NCI-H748 treated with DMSO at 0.1 percent for 48 hours (cell line): Measurements from ENCODE around the gene DHX34.
"Not testable (repeated sequence)": the region's sequence is repeated elsewhere in the genome, so short reads cannot be mapped to it uniquely, and the experiment has no call there.

Experiments used
- DNase-seq: peaks from one replicate; lab custom pipeline; 2025; lab: John Stamatoyannopoulos, UW

Gene DHX34

GRCh38 chr19:47331490-47331889 is 17.6 kb upstream of the DHX34 start:
- no peak for DNase-seq

- DNase-seq, result no peak
Measured at GRCh38 chr19:47331931-47332547, 17.1 kb upstream of the DHX34 start, which contains the start of gene C5AR2. C5AR2 (plus strand) TSS chr19:47332175; CDS start chr19:47340800, 8,625 bp downstream.

- DNase-seq, result not testable (repeated sequence)
Measured at GRCh38 chr19:47336765-47337718, 12.1 kb upstream of the DHX34 start.

- no peak for DNase-seq
Measured at GRCh38 chr19:47339196-47339880, 9.8 kb upstream of the DHX34 start.

GRCh38 chr19:47340477-47341208 is 8.5 kb upstream of the DHX34 start:
- DNase-seq, result no peak

- no peak for DNase-seq
Measured at GRCh38 chr19:47341734-47342133, 7.4 kb upstream of the DHX34 start.

GRCh38 chr19:47343194-47343802 is 5.8 kb upstream of the DHX34 start:
- DNase-seq, result no peak

- no peak for DNase-seq
Measured at GRCh38 chr19:47344425-47344824, 4.7 kb upstream of the DHX34 start.

- DNase-seq, result not testable (repeated sequence)
Measured at GRCh38 chr19:47346024-47346423, 3.1 kb upstream of the DHX34 start.

GRCh38 chr19:47350630-47351029 is 1.5 kb downstream of the DHX34 start:
- DNase-seq, result no peak

GRCh38 chr19:47351548-47351947 is 2.4 kb downstream of the DHX34 start:
- no peak for DNase-seq

- no peak for DNase-seq
Measured at GRCh38 chr19:47352095-47352494, 3.0 kb downstream of the DHX34 start.

GRCh38 chr19:47353307-47353712 is 4.2 kb downstream of the DHX34 start:
- no peak for DNase-seq

- DNase-seq, result no peak
Measured at GRCh38 chr19:47356900-47357299, 7.8 kb downstream of the DHX34 start.

GRCh38 chr19:47357788-47358680 is 8.9 kb downstream of the DHX34 start:
- no peak for DNase-seq

GRCh38 chr19:47358936-47359335 is 9.8 kb downstream of the DHX34 start:
- DNase-seq, result no peak

- DNase-seq, result no peak
Measured at GRCh38 chr19:47362321-47362720, 13.2 kb downstream of the DHX34 start.

GRCh38 chr19:47363758-47364531 is 14.8 kb downstream of the DHX34 start:
- no peak for DNase-seq

- DNase-seq, result not testable (repeated sequence)
Measured at GRCh38 chr19:47365455-47365854, 16.3 kb downstream of the DHX34 start.
